HG03025 (cell line): ENCODE measurements around the gene PDGFC.

Source experiments
- ATAC-seq: cut with Tn5 transposase; IDR thresholded peaks from one replicate; pipeline ENCODE4 v1.9.1; 2021; ENCODE audit warnings: mild to moderate bottlenecking, moderate library complexity; ENCODE audit not compliant: unreplicated experiment, low FRiP score

Gene PDGFC

DNA sequence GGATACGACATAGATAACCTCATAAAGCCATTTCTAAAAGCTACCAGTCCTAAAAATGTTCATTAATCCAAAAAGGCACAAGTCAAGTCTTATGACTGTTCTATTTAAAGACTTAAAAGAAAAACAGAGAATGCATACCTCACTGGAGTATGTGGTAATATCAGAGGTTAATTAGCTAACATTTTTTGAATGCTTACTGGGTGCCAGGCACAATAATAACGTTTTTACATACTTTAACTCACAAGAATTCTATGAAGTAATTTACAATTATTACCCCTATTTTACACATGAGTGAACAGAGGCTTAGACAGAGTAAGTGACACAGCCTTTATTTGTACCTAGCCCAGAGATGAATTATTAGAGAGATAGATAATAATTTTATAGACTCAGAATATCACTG lies 207.5 kb downstream of the PDGFC start:
- no peak for ATAC-seq

DNA sequence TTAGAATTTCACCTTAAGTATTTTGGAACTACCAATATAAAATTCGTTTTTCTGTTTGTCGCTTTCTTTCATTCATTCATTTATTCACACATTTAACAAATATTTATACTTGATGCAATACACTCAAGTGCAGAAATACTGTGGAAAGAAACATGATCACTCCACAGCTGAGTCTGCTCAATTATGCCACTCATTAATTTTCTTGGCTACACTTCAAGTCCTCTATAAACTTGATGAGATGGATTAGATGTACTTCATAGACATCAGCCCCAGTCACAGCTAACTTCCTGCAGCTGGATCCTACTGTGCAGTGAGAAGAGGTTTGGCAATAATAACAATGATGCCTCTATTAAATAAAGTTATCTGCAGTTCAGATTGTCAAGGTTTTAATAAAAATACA lies 208.1 kb downstream of the PDGFC start:
- ATAC-seq, result no peak

GRCh38 chr4:156762851-156763250 lies 208.7 kb downstream of the PDGFC start:
- ATAC-seq, result no peak

DNA sequence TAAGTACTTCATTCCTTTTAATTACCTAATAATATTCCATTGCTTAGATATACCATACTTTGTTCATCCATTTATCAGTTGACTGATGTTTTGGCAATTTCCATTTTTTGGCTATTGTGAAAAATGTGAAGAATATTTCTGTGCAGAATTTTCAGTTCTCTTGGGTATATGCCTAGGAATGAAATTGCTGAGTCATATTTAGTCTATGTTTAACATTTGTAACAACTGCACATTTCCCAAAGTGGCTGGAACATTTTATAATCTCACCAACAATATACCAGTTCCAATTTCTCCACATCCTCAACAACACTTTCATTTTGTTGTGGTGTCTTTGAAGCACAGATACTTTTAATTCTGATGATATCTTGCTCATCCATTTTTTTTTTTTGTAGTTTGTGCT lies 215.5 kb downstream of the PDGFC start:
- ATAC-seq, result no peak

GRCh38 chr4:156754832-156755570 lies 216.6 kb downstream of the PDGFC start:
- ATAC-seq, result no peak

DNA sequence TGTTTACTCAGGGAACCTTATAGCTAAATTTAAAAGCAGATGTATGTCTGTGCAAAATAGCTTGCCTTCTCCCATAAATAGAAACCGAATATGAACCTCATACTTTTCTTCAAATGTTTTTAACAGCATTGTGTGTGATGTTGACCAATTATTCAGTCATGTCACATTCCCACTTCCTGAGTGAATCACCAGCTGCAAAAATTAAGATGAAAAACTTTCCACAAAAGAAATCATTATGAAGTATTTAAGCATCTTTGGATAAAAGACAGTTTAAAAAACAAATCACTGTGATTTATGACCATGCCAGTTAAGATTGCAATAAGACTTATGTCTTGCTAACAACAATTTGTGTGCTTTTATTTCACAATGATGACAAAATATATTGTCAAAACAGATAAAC lies 220.1 kb downstream of the PDGFC start:
- no peak for ATAC-seq

DNA sequence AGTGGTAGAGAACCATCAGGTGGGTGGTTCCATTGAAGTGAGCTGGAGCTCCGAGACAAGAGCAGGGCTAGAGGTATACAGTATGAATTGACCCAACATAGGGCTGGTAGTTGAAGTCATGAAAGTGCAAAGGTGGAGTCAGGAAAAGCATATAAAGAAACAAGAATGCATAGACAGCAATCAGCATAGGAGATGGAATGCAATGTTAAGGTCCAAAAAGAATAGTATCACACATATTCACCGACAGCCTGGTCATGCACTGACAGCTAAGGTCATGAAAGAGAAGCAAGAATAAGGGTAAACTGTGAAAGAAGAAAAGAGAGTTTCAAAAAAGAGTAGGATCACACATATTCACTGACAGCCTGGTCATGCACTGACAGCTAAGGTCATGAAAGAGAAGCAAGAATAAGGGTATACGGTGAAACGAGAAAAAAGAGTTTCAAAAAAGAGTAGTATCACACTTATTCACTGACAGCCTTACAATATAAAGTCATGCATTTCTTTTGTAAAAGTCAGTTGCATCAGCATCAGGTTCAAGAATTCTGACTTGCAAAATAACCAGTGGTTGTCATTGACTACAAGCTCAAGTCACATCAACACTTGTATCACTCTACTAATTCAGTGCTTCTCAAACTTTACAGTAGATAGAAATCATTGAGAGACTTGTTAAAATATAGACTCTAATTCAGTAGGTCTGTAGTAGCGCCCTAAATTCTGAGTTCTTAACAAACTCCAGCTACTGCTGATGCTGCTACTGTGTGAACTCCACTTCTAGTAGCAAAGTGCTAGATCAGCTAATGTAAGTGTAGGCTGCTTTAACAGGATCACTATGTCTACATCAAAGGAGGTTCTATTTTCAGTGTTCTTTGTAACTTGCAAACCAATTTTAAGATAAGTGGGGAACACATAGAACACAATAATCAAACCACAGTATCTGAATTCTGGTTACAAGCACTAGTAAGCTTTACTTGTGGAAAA lies 221.9 kb downstream of the PDGFC start:
- no peak for ATAC-seq

- no peak for ATAC-seq
Measured at GRCh38 chr4:156746111-156746510, 225.5 kb downstream of the PDGFC start.

- no peak for ATAC-seq
Measured at GRCh38 chr4:156738766-156739165, 232.8 kb downstream of the PDGFC start.

GRCh38 chr4:156734965-156735895 lies 236.4 kb downstream of the PDGFC start:
- no peak for ATAC-seq

GRCh38 chr4:156733582-156733981 lies 238.0 kb downstream of the PDGFC start:
- no peak for ATAC-seq

DNA sequence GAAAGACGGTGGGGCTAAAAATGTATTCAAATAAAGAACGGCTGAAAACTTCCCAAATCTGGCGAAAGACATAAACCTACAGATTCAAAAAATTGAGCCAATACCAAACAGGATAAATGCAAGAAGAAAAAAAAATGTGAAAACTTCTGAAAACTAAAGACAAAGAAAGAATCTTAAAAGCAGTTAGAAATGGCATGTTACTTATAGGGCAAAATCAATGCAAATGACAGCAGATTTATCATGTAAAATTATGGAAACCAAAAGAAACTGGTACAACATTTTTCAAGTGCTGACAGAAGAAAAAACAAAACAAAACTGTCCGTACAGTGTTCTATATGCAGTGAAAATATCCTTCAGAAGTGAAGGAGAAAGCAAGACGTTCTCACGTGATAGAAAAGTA lies 239.0 kb downstream of the PDGFC start:
- no peak for ATAC-seq

- no peak for ATAC-seq
Measured at GRCh38 chr4:156729416-156729815, 242.2 kb downstream of the PDGFC start.

DNA sequence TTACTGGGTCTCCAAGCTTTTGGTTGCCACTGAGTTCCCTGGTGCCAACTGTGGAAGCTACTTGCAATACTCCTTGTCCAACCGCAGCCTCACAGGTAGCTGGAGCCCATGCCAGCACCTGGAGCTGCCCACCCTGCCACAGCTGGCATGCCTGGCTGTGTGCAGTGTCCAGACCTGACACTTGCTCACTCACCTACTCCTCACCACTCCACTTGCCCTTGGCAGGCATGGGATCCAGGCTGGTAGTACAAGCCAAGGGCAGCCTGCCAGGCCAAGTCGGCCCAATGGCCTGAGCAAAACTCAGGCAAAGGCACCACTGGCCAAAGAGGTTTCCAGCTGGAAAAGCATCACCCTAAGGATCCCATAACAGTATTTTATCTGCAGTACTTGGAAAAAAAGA lies 246.3 kb downstream of the PDGFC start:
- ATAC-seq, result no peak

DNA sequence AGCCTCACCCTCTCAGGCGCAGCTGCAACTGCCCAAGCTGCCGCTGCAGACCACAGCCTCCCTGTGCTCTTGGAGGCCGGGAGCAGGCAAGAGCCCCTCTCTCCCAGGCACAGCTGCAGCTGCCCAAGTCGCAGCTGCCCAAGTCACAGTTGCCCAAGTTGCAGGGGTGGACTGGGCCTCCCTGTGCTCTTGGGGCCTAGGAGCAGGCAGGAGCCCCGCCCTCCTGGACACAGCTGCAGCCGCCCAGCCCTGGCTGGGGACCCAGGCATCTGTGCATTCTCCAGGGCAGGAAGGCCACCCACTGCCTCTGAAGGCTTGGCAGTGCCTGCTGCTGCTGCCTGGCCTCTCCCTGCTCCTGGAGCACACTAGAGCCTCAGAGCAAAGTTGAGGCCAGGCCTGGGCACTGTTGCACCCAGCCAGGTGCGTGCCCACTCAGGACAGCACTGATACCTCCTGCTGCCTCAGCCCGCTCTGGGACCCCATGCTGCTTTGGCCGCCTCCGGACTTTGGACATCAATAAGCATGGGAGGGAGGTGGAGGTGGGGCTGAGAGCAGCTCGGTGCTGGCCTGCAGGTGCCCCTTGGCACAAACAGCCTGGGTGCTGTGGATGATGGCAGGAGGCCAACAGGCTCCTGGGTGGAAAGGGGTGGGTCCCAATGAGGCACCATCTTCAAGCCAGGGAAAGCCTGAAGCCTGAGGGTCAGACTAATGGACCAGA lies 247.5 kb downstream of the PDGFC start:
- no peak for ATAC-seq

- no peak for ATAC-seq
Measured at GRCh38 chr4:156718226-156718625, 253.4 kb downstream of the PDGFC start.

DNA sequence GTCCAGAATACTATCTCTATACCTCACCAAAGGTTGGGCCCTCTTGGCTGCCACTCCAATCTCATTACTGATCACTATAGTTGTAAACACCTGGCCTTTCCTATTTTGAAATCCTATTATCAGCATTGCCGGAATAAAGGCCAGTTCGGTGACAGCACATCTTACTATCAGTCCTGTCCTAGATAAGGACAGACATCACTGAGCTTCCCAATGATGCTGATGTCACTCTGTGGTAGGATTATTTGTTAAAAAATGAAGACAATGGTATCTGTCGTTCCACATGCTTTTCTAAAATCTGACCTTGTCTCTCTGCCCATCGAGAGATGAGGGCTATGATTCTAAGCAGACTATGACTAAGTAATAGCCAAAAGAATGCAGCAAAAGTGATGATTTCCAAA lies 260.4 kb downstream of the PDGFC start:
- ATAC-seq, result no peak
